ENCODE data around the gene SLMAP.
A peak's percentile ranks its signal among the peaks of the same experiment; 100 is the strongest.

Gene SLMAP

GRCh38 chr3:57967590-57967989 lies 211.5 kb downstream of the SLMAP start:
- no peak for DNase-seq

- no peak for DNase-seq
Observed at GRCh38 chr3:57968501-57968900, 212.4 kb downstream of the SLMAP start.

- DNase-seq, result no peak
Observed at GRCh38 chr3:57971975-57972374, 215.9 kb downstream of the SLMAP start.

GRCh38 chr3:57972531-57973111 lies 216.5 kb downstream of the SLMAP start:
- DNase-seq, result no peak

- DNase-seq, result no peak
Observed at GRCh38 chr3:57973715-57974477, 217.8 kb downstream of the SLMAP start.

- DNase-seq, result no peak
Observed at GRCh38 chr3:57974796-57975388, 218.8 kb downstream of the SLMAP start.

GRCh38 chr3:57977818-57978235 lies 221.7 kb downstream of the SLMAP start:
- peak; percentile 36 for DNase-seq

- DNase-seq, result no peak
Observed at GRCh38 chr3:57978316-57978715, 222.2 kb downstream of the SLMAP start.
